ENCODE data around the gene ANXA2. TPM values are rescaled to one million over a fixed set of nuclear protein-coding genes. Genes with fewer than 3 reads are reported as not detected.

ANXA2 gene
- total RNA-seq, 1 experiment from 2014 or later, result 2,114 TPM

DNA sequence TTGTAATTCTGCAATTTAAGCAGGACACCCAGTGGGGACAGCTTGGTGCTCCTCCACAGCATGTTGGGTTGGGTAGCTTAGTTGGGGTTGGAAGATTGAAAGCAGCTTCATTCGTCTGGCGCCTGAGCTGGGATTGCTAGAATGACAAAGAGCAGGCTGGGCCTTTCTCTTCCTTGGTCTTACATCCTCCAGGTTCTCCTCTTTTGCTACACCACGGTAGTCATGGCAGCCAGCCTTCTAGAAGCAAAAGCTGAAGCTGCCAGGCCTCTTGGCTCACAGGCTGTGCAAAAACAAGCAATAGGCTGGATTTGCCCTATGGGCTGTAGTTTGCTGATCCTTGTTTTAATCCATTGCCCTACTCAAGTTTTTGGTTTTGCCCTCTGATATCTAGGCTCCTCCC is 3.2 kb upstream of the ANXA2 start:
- TF ChIP-seq EZH2 (IDR thresholded peaks at IDR 0.05; ENCODE audit: low read length, unreplicated experiment) (no peak), EZH2phosphoT487 (IDR thresholded peaks at IDR 0.05; ENCODE audit: borderline replicate concordance, low read length) (no peak), CTCF (conservative IDR thresholded peaks at IDR 0.05; ENCODE audit: low read depth, low read length) (no peak)
- peaks cover 7% of the 10 kb centered on the region for H3F3A ChIP-seq (ENCODE audit: low read length, unreplicated experiment)
- DNase-seq, result no peak
- no peak overlapping the region for H3K4me3 ChIP-seq (ENCODE audit: low read length)
- H3K4me2 ChIP-seq (ENCODE audit: low read length), result peak overlapping the region; percentile 95; the same call in 1 of the 2 replicates
- no peak overlapping the region for H2AFZ ChIP-seq (ENCODE audit: low read length)
- H3K9me2 ChIP-seq (replicated peaks; ENCODE audit: low read length), result no peaks in the 10 kb centered on the region
- peaks cover 58% of the 10 kb centered on the region for H3K4me1 ChIP-seq (ENCODE audit: insufficient read depth, low read length)
- peak overlapping the region; percentile 98; the same call in 1 of the 2 replicates for H3K27ac ChIP-seq (ENCODE audit: low read length)
- H4K20me1 ChIP-seq (ENCODE audit: low read length), result peaks cover 17% of the 10 kb centered on the region
- ATAC-seq, result no peak
- H3K9me3 ChIP-seq (ENCODE audit: low read length), result no peaks in the 10 kb centered on the region
- H3K36me3 ChIP-seq (ENCODE audit: low read depth, low read length), result peaks cover 15% of the 10 kb centered on the region
- CTCF ChIA-PET, result no interaction called here
- peaks cover 38% of the 10 kb centered on the region for H3K79me2 ChIP-seq (ENCODE audit: low read length)
- H3K9ac ChIP-seq (ENCODE audit: low read length), result no peak overlapping the region
- intact Hi-C loops (cut with micrococcal nuclease), result loop anchor here (1.0 kb wide), 1 partner anchor 7 kb away; no protein-coding TSS in a partner anchor
- POLR2A ChIA-PET (ENCODE audit: unreplicated experiment), result interaction anchor here (0.6 kb wide), 1 partner anchor 192 kb away, joined by 3 read pairs; no protein-coding TSS in a partner anchor
- no peaks in the 10 kb centered on the region for H3K27me3 ChIP-seq (ENCODE audit: low read length)
- no TSS peak for BruUV-seq (replicated peaks)

GRCh38 chr15:60399931-60400330 is 2.1 kb upstream of the ANXA2 start:
- Histone ChIP-seq H3K9me2 (replicated peaks; ENCODE audit: low read length) (no peaks in the 10 kb centered on the region), H3K27me3 (ENCODE audit: low read length) (no peaks in the 10 kb centered on the region), H3K36me3 (ENCODE audit: low read depth, low read length) (peaks cover 25% of the 10 kb centered on the region), H3K79me2 (ENCODE audit: low read length) (peaks cover 43% of the 10 kb centered on the region), H3K4me3 (ENCODE audit: low read length) (peak overlapping the region; percentile 28; the same call in 1 of the 2 replicates), H3K27ac (ENCODE audit: low read length) (peak overlapping the region; percentile 98), H2AFZ (ENCODE audit: low read length) (no peak overlapping the region), H4K20me1 (ENCODE audit: low read length) (peaks cover 27% of the 10 kb centered on the region), H3K9ac (ENCODE audit: low read length) (peak overlapping the region; percentile 100), H3K4me2 (ENCODE audit: low read length) (peak overlapping the region; percentile 95), H3F3A (ENCODE audit: low read length, unreplicated experiment) (peaks cover 17% of the 10 kb centered on the region), H3K9me3 (ENCODE audit: low read length) (no peaks in the 10 kb centered on the region), H3K4me1 (ENCODE audit: insufficient read depth, low read length) (peaks cover 57% of the 10 kb centered on the region)
- TSS peak; percentile 11 for BruUV-seq (replicated peaks)
- intact Hi-C loops (cut with micrococcal nuclease), result loop anchor here (1.0 to 10.0 kb wide), 2 partner anchors 8 to 125 kb away; no protein-coding TSS in a partner anchor
- ChIA-PET CTCF (no interaction called here), POLR2A (ENCODE audit: unreplicated experiment) (interaction anchor here (0.6 kb wide), 2 partner anchors 14 to 17 kb away, joined by 3 to 6 read pairs; no protein-coding TSS in a partner anchor)
- peak; percentile 83 for DNase-seq
- peak; percentile 2 for ATAC-seq
- TF ChIP-seq CTCF (conservative IDR thresholded peaks at IDR 0.05; ENCODE audit: low read depth, low read length), result no peak
- TF ChIP-seq EZH2 (IDR thresholded peaks at IDR 0.05; ENCODE audit: low read length, unreplicated experiment), result no peak
- TF ChIP-seq EZH2phosphoT487 (IDR thresholded peaks at IDR 0.05; ENCODE audit: borderline replicate concordance, low read length), result no peak

- DNase-seq (no peak), ATAC-seq (no peak)
- intact Hi-C loops (cut with micrococcal nuclease), result loop anchor here (10.0 kb wide), 1 partner anchor 125 kb away; no protein-coding TSS in a partner anchor
- POLR2A ChIA-PET (ENCODE audit: unreplicated experiment), result interaction anchor here (0.6 kb wide), 2 partner anchors 15 to 23 kb away, joined by 6 to 9 read pairs; no protein-coding TSS in a partner anchor
- peak overlapping the region; percentile 28 for H3K4me3 ChIP-seq (ENCODE audit: low read length)
- H3F3A ChIP-seq (ENCODE audit: low read length, unreplicated experiment), result peaks cover 22% of the 10 kb centered on the region
- H3K36me3 ChIP-seq (ENCODE audit: low read depth, low read length), result peaks cover 30% of the 10 kb centered on the region
- peak overlapping the region; percentile 100 for H3K9ac ChIP-seq (ENCODE audit: low read length)
- H3K27ac ChIP-seq (ENCODE audit: low read length), result peak overlapping the region; percentile 98
- CTCF ChIA-PET, result no interaction called here
- H3K4me2 ChIP-seq (ENCODE audit: low read length), result peak overlapping the region; percentile 95
- H3K9me3 ChIP-seq (ENCODE audit: low read length), result no peaks in the 10 kb centered on the region
- H2AFZ ChIP-seq (ENCODE audit: low read length), result no peak overlapping the region
- no peaks in the 10 kb centered on the region for H3K27me3 ChIP-seq (ENCODE audit: low read length)
- H3K4me1 ChIP-seq (ENCODE audit: insufficient read depth, low read length), result peaks cover 62% of the 10 kb centered on the region
- H3K9me2 ChIP-seq (replicated peaks; ENCODE audit: low read length), result no peaks in the 10 kb centered on the region
- H3K79me2 ChIP-seq (ENCODE audit: low read length), result peaks cover 48% of the 10 kb centered on the region
- TF ChIP-seq EZH2phosphoT487 (IDR thresholded peaks at IDR 0.05; ENCODE audit: borderline replicate concordance, low read length) (no peak), CTCF (conservative IDR thresholded peaks at IDR 0.05; ENCODE audit: low read depth, low read length) (no peak)
- BruUV-seq (replicated peaks), result no TSS peak
- peaks cover 33% of the 10 kb centered on the region for H4K20me1 ChIP-seq (ENCODE audit: low read length)
These were observed 1.6 kb upstream of the ANXA2 start for GRCh38 chr15:60399246-60399915.
